Astrocyte (in vitro differentiated cells and primary cell): Measurements from ENCODE around the gene ERVFRD-1.

ENCODE experiments used
- EZH2 ChIP-seq: IDR thresholded peaks from 2 replicates; pipeline ENCODE4 v1.6.1; 2012; ENCODE audit warnings: mild to moderate bottlenecking, low read length, inconsistent platforms; ENCODE audit not compliant: insufficient read depth
- TF ChIP-seq, protein P1 (sequence below): IDR thresholded peaks from 2 replicates; pipeline ENCODE4 v1.5.1; 2011; ENCODE audit warnings: low read depth, mild to moderate bottlenecking, inconsistent platforms, low read length, moderate library complexity; ENCODE audit not compliant: insufficient read depth

DNA sequence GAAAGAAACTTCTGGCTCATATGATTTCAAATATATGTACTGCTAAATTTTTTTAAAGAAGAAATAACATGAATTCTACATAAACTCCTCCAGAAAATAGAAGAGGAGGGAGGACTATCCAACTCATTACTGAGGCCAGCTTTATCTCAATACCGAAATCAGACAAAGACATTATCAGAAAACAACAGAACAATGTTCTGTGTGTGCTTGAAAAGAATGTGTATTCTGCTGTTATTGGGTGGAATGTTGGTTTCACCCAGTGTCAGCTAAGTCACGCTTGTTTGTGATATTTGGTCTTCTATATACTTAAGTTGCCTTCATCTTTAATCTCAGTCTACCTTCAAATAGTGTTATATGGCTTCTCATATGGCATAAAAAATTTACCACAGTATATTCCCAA lies 48.8 kb downstream of the ERVFRD-1 start:
- TF ChIP-seq, protein P1, sequence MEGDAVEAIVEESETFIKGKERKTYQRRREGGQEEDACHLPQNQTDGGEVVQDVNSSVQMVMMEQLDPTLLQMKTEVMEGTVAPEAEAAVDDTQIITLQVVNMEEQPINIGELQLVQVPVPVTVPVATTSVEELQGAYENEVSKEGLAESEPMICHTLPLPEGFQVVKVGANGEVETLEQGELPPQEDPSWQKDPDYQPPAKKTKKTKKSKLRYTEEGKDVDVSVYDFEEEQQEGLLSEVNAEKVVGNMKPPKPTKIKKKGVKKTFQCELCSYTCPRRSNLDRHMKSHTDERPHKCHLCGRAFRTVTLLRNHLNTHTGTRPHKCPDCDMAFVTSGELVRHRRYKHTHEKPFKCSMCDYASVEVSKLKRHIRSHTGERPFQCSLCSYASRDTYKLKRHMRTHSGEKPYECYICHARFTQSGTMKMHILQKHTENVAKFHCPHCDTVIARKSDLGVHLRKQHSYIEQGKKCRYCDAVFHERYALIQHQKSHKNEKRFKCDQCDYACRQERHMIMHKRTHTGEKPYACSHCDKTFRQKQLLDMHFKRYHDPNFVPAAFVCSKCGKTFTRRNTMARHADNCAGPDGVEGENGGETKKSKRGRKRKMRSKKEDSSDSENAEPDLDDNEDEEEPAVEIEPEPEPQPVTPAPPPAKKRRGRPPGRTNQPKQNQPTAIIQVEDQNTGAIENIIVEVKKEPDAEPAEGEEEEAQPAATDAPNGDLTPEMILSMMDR: no peak
- no peak for TF ChIP-seq EZH2
